Measurements from ENCODE around the gene MEIS3.

MEIS3 gene

GRCh38 chr19:47419030-47419783 lies at the start of gene MEIS3:
TSS of gene MEIS3 (minus strand) at chr19:47419527. CDS start at chr19:47419081, 446 bp downstream.
- no peak within 1 kb of the TSS for H3K4me3 ChIP-seq (ENCODE audit: low read depth, low read length)
- peak; percentile 66 for DNase-seq (ENCODE audit: low read depth)
- TF ChIP-seq, protein P1, sequence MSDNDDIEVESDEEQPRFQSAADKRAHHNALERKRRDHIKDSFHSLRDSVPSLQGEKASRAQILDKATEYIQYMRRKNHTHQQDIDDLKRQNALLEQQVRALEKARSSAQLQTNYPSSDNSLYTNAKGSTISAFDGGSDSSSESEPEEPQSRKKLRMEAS (IDR thresholded peaks at IDR 0.05; ENCODE audit: low read depth, low read length), result no peak
- TF ChIP-seq MYC (IDR thresholded peaks at IDR 0.05; ENCODE audit: low read depth, low read length), result no peak
- TF ChIP-seq, protein P2, sequence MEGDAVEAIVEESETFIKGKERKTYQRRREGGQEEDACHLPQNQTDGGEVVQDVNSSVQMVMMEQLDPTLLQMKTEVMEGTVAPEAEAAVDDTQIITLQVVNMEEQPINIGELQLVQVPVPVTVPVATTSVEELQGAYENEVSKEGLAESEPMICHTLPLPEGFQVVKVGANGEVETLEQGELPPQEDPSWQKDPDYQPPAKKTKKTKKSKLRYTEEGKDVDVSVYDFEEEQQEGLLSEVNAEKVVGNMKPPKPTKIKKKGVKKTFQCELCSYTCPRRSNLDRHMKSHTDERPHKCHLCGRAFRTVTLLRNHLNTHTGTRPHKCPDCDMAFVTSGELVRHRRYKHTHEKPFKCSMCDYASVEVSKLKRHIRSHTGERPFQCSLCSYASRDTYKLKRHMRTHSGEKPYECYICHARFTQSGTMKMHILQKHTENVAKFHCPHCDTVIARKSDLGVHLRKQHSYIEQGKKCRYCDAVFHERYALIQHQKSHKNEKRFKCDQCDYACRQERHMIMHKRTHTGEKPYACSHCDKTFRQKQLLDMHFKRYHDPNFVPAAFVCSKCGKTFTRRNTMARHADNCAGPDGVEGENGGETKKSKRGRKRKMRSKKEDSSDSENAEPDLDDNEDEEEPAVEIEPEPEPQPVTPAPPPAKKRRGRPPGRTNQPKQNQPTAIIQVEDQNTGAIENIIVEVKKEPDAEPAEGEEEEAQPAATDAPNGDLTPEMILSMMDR (IDR thresholded peaks at IDR 0.05; ENCODE audit: low read depth, low read length), result no peak
- TF ChIP-seq POLR2A (IDR thresholded peaks at IDR 0.05; ENCODE audit: extremely low read depth, insufficient read length), result no peak

- TF ChIP-seq, protein P2 (IDR thresholded peaks at IDR 0.05; ENCODE audit: low read depth, low read length), result no peak
- no peak for TF ChIP-seq POLR2A (IDR thresholded peaks at IDR 0.05; ENCODE audit: extremely low read depth, insufficient read length)
- DNase-seq (ENCODE audit: low read depth), result no peak
- no peak overlapping the region for H3K4me3 ChIP-seq (ENCODE audit: low read depth, low read length)
These were observed 48.6 kb upstream of the MEIS3 start for GRCh38 chr19:47467914-47468313.

GRCh38 chr19:47465957-47466356 lies 46.6 kb upstream of the MEIS3 start:
- no peak overlapping the region for H3K4me3 ChIP-seq (ENCODE audit: low read depth, low read length)
- TF ChIP-seq POLR2A (IDR thresholded peaks at IDR 0.05; ENCODE audit: extremely low read depth, insufficient read length) (no peak), MYC (IDR thresholded peaks at IDR 0.05; ENCODE audit: low read depth, low read length) (no peak)
- TF ChIP-seq, protein P1 (IDR thresholded peaks at IDR 0.05; ENCODE audit: low read depth, low read length), result no peak
- TF ChIP-seq, protein P2 (IDR thresholded peaks at IDR 0.05; ENCODE audit: low read depth, low read length), result no peak
- DNase-seq (ENCODE audit: low read depth), result no peak

GRCh38 chr19:47464675-47465419 lies 45.5 kb upstream of the MEIS3 start:
- no peak overlapping the region for H3K4me3 ChIP-seq (ENCODE audit: low read depth, low read length)
- TF ChIP-seq, protein P1 (IDR thresholded peaks at IDR 0.05; ENCODE audit: low read depth, low read length), result no peak
- TF ChIP-seq, protein P2 (IDR thresholded peaks at IDR 0.05; ENCODE audit: low read depth, low read length), result no peak
- no peak for TF ChIP-seq POLR2A (IDR thresholded peaks at IDR 0.05; ENCODE audit: extremely low read depth, insufficient read length)
- no peak for DNase-seq (ENCODE audit: low read depth)

DNA sequence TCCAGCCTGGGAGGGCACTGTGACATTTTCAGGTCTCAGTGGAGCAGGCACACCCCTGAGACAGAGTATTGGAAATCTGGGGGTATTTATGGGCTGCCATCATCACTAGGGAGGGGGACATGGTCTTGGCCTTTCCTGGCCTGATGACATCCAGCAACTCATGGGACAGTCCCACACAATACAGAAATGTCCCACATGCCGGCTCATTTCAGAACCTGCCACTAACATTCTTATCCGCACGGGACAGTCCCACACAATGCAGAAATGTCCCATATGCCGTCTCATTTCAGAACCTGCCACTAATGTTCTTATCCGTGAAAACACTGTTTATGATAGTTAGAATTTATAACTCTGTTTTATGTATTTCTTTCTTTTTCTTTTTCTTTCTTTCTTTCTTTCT lies 42.5 kb upstream of the MEIS3 start:
- no peak overlapping the region for H3K4me3 ChIP-seq (ENCODE audit: low read depth, low read length)
- no peak for TF ChIP-seq MYC (IDR thresholded peaks at IDR 0.05; ENCODE audit: low read depth, low read length)
- TF ChIP-seq POLR2A (IDR thresholded peaks at IDR 0.05; ENCODE audit: extremely low read depth, insufficient read length), result no peak
- no peak for DNase-seq (ENCODE audit: low read depth)

- no peak overlapping the region for H3K4me3 ChIP-seq (ENCODE audit: low read depth, low read length)
- TF ChIP-seq MYC (IDR thresholded peaks at IDR 0.05; ENCODE audit: low read depth, low read length) (no peak), POLR2A (IDR thresholded peaks at IDR 0.05; ENCODE audit: extremely low read depth, insufficient read length) (no peak)
- TF ChIP-seq, protein P1 (IDR thresholded peaks at IDR 0.05; ENCODE audit: low read depth, low read length), result no peak
- TF ChIP-seq, protein P2 (IDR thresholded peaks at IDR 0.05; ENCODE audit: low read depth, low read length), result no peak
- no peak for DNase-seq (ENCODE audit: low read depth)
These were observed 40.1 kb upstream of the MEIS3 start for GRCh38 chr19:47459477-47459876.
